Ascending aorta (tissue), 2 donors: ENCODE data around the gene CLSTN2. TPM values are rescaled to one million over a fixed set of nuclear protein-coding genes. Genes with fewer than 3 reads are reported as not detected.

Experiments
- DNase-seq, 2 donors: peaks; one replicate each; pipeline ENCODE4 v3.0.0-alpha.2; 2019; ENCODE audit warnings: low spot score in 2 of 2
- H3K27ac ChIP-seq, 2 donors: fragments of 200-600 bp; sonication (generic); one replicate each; pipeline ENCODE4 v1.5.1; 2016 to 2017; ENCODE audit warnings: mild to moderate bottlenecking in 1 of 2
- H3K27me3 ChIP-seq: fragments of 200-600 bp; sonication (generic); one replicate; pipeline ENCODE4 v1.5.1; 2017
- H3K36me3 ChIP-seq, 2 donors: fragments of 200-600 bp; sonication (generic); one replicate each; pipeline ENCODE4 v1.5.1; 2016
- H3K4me1 ChIP-seq, 2 donors: fragments of 200-600 bp; sonication (generic); one replicate each; pipeline ENCODE4 v1.5.1; 2016 to 2017; ENCODE audit warnings: mild to moderate bottlenecking in 1 of 2
- H3K4me3 ChIP-seq, 2 donors: fragments of 200-600 bp; sonication (generic); one replicate each; pipeline ENCODE4 v1.5.1; 2016 to 2017; ENCODE audit warnings: mild to moderate bottlenecking in 1 of 2
- H3K9me3 ChIP-seq, 2 donors: fragments of 200-600 bp; sonication (generic); one replicate each; pipeline ENCODE4 v1.5.1; 2016
- CTCF ChIP-seq, 3 experiments: fragments of 200-600 bp in 2 of 3; fragments of 450-650 bp in 1 of 3; sonication (generic) in 2 of 3; IDR thresholded peaks; one replicate each; pipeline ENCODE4 v1.5.1; 2016 to 2019; ENCODE audit warnings: antibody characterized with exemption in 3 of 3, mild to moderate bottlenecking in 1 of 3, moderate library complexity in 1 of 3
- intact Hi-C: fragments of 100-400 bp; cut with DNase I; formaldehyde crosslinking; loops from one replicate; pipeline ENCODE4 v1.15.1; 2023
- total RNA-seq: library from RNA; depleted of rRNA; stranded (reverse); fragments of >200 nt; gene quantifications from one replicate; pipeline ENCODE4 v1.1.0, GENCODE V29; 2016

Gene CLSTN2
- total RNA-seq, 1 donor from 2014 or later, result 65.8 TPM

- Histone ChIP-seq H3K27ac (no peak overlapping the region), H3K36me3 (no peaks in the 10 kb centered on the region), H3K4me3 (no peak overlapping the region), H3K27me3 (no peaks in the 10 kb centered on the region), H3K4me1 (no peaks in the 10 kb centered on the region), H3K9me3 (no peaks in the 10 kb centered on the region)
- TF ChIP-seq CTCF (IDR thresholded peaks at IDR 0.05), result no peak
- intact Hi-C loops, result no loop called here
- DNase-seq, result no peak
Measured at GRCh38 chr3:139988472-139989156, 53.6 kb downstream of the CLSTN2 start.

- intact Hi-C loops, result no loop called here
- no peak overlapping the region for H3K27ac ChIP-seq
- H3K4me3 ChIP-seq, result no peak overlapping the region
- no peak for TF ChIP-seq CTCF (IDR thresholded peaks at IDR 0.05)
- no peaks in the 10 kb centered on the region for H3K4me1 ChIP-seq
- no peaks in the 10 kb centered on the region for H3K9me3 ChIP-seq
- DNase-seq, result no peak
- no peaks in the 10 kb centered on the region for H3K27me3 ChIP-seq
- no peaks in the 10 kb centered on the region for H3K36me3 ChIP-seq
Measured at GRCh38 chr3:139994891-139995290, 59.9 kb downstream of the CLSTN2 start.

- no peak for DNase-seq
- Histone ChIP-seq H3K36me3 (no peaks in the 10 kb centered on the region), H3K27ac (no peak overlapping the region), H3K4me1 (no peaks in the 10 kb centered on the region), H3K9me3 (no peaks in the 10 kb centered on the region), H3K4me3 (no peak overlapping the region), H3K27me3 (no peaks in the 10 kb centered on the region)
- TF ChIP-seq CTCF (IDR thresholded peaks at IDR 0.05), result no peak
- intact Hi-C loops, result no loop called here
Measured at GRCh38 chr3:140004271-140004670, 69.3 kb downstream of the CLSTN2 start.

GRCh38 chr3:140006331-140006730 lies 71.3 kb downstream of the CLSTN2 start:
- H3K4me1 ChIP-seq, result no peaks in the 10 kb centered on the region
- no peak for TF ChIP-seq CTCF (IDR thresholded peaks at IDR 0.05)
- no peak for DNase-seq
- H3K36me3 ChIP-seq, result no peaks in the 10 kb centered on the region
- H3K27me3 ChIP-seq, result no peaks in the 10 kb centered on the region
- H3K4me3 ChIP-seq, result no peak overlapping the region
- intact Hi-C loops, result no loop called here
- no peaks in the 10 kb centered on the region for H3K9me3 ChIP-seq
- H3K27ac ChIP-seq, result no peak overlapping the region

GRCh38 chr3:140007081-140007480 lies 72.1 kb downstream of the CLSTN2 start:
- Histone ChIP-seq H3K4me3 (no peak overlapping the region), H3K9me3 (no peaks in the 10 kb centered on the region), H3K4me1 (no peaks in the 10 kb centered on the region), H3K27me3 (no peaks in the 10 kb centered on the region), H3K36me3 (no peaks in the 10 kb centered on the region), H3K27ac (no peak overlapping the region)
- intact Hi-C loops, result no loop called here
- DNase-seq, result no peak
- TF ChIP-seq CTCF (IDR thresholded peaks at IDR 0.05), result no peak
